Calu3 (cell line): Measurements from ENCODE around the gene KDM4B. TPM values are rescaled to one million over a fixed set of nuclear protein-coding genes. Genes with fewer than 3 reads are reported as not detected.

Source experiments
- BruUV-seq: library from RNA; stranded (reverse); fragments of 400-500 nt; replicated peaks from 2 replicates; lab custom pipeline; 2021; lab: Mats Ljungman, UMichigan
- CTCF ChIA-PET: fragments of 300-600 bp; sonication (Branson Sonifier 250); formaldehyde crosslinking; loops from one replicate; lab custom pipeline; 2022; ENCODE audit warnings: antibody characterized with exemption; lab: Charles Lee
- DNase-seq: peaks from one replicate; pipeline ENCODE4 v3.0.0; 2022
- H3K27ac Mint-ChIP-seq: one replicate; pipeline ENCODE4 v1.8.0; 2022; ENCODE audit warnings: mixed read lengths; ENCODE audit not compliant: unreplicated experiment
- H3K27me3 Mint-ChIP-seq: one replicate; pipeline ENCODE4 v1.8.0; 2022; ENCODE audit warnings: mixed read lengths; ENCODE audit not compliant: unreplicated experiment
- H3K36me3 Mint-ChIP-seq: one replicate; pipeline ENCODE4 v1.8.0; 2022; ENCODE audit warnings: mild to moderate bottlenecking, moderate library complexity, mixed read lengths; ENCODE audit not compliant: insufficient read depth, unreplicated experiment
- H3K4me1 Mint-ChIP-seq: one replicate; pipeline ENCODE4 v1.8.0; 2022; ENCODE audit warnings: mild to moderate bottlenecking, low read depth, mixed read lengths; ENCODE audit not compliant: unreplicated experiment
- H3K4me3 Mint-ChIP-seq: one replicate; pipeline ENCODE4 v1.8.0; 2022; ENCODE audit warnings: mild to moderate bottlenecking, low read depth, moderate library complexity, mixed read lengths; ENCODE audit not compliant: unreplicated experiment
- H3K9me3 Mint-ChIP-seq: one replicate; pipeline ENCODE4 v1.8.0; 2022; ENCODE audit warnings: low read depth, mixed read lengths; ENCODE audit not compliant: unreplicated experiment
- intact Hi-C: fragments of 100-400 bp; cut with micrococcal nuclease; formaldehyde crosslinking; loops from one replicate; pipeline ENCODE4 v1.10.0; 2022; ENCODE audit not compliant: unreplicated experiment
- total RNA-seq: library from RNA; stranded (reverse); gene quantifications from 2 replicates; pipeline ENCODE4 v1.2.3, GENCODE V29; 2022
- TF ChIP-seq, protein P1 (sequence below): fragments of 200-600 bp; IDR thresholded peaks from one replicate; pipeline ENCODE4 v1.8.0; 2022; ENCODE audit warnings: antibody characterized with exemption; ENCODE audit not compliant: unreplicated experiment

KDM4B gene
- total RNA-seq, 1 experiment from 2014 or later: 13.9 TPM

DNA sequence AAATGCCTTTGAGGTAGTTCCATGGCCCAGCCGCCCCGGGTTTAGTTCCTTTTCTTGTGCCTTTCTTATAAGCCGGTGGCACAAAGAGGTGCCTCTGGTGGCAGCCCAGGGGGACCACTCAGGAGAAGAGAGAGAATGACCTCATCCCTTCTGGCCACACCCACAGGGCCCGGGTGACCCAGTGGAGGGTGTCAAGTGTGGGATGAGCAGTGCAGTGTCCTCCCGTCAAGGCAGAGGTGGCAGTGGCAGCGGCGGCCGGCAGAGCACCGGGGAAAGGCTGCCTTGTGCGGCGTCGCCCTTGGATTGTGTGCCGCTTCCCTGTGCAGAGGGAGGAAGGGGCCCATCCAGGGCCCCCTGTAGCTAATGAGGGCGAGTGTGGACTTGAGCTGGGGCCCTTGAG is 47.9 kb downstream of the KDM4B start:
- DNase-seq: no peak
- no peaks in the 10 kb centered on the region for H3K4me1 Mint-ChIP-seq
- H3K9me3 Mint-ChIP-seq: no peaks in the 10 kb centered on the region
- no peaks in the 10 kb centered on the region for H3K27me3 Mint-ChIP-seq
- H3K4me3 Mint-ChIP-seq: no peak overlapping the region
- no peak overlapping the region for H3K27ac Mint-ChIP-seq
- BruUV-seq: no TSS peak
- intact Hi-C loops: no loop called here
- no peaks in the 10 kb centered on the region for H3K36me3 Mint-ChIP-seq
- TF ChIP-seq, protein P1, sequence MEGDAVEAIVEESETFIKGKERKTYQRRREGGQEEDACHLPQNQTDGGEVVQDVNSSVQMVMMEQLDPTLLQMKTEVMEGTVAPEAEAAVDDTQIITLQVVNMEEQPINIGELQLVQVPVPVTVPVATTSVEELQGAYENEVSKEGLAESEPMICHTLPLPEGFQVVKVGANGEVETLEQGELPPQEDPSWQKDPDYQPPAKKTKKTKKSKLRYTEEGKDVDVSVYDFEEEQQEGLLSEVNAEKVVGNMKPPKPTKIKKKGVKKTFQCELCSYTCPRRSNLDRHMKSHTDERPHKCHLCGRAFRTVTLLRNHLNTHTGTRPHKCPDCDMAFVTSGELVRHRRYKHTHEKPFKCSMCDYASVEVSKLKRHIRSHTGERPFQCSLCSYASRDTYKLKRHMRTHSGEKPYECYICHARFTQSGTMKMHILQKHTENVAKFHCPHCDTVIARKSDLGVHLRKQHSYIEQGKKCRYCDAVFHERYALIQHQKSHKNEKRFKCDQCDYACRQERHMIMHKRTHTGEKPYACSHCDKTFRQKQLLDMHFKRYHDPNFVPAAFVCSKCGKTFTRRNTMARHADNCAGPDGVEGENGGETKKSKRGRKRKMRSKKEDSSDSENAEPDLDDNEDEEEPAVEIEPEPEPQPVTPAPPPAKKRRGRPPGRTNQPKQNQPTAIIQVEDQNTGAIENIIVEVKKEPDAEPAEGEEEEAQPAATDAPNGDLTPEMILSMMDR: no peak
- CTCF ChIA-PET: no interaction called here

DNA sequence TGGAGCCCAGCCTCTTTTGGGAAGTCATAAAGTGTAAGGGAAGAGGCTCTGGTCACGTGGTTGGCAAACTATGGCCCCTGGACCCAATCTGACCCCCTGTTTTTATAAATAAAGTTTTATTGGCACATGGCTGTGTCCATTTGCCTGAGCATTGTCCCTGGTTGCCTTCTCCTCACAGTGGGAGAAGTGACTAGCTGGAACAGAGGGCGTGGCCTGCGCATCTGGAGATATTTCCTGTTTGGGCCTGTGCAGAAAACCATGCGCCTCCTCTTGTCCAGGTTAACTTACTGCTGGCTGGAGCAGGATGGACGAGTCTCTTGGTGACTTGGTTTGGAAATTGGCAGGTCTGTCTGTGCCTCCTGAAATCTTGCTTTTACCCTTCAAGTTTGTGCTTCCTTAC is 48.3 kb downstream of the KDM4B start:
- no TSS peak for BruUV-seq
- Mint-ChIP-seq H3K4me3 (no peak overlapping the region), H3K27me3 (no peaks in the 10 kb centered on the region), H3K9me3 (no peaks in the 10 kb centered on the region), H3K4me1 (no peaks in the 10 kb centered on the region), H3K27ac (no peak overlapping the region), H3K36me3 (no peaks in the 10 kb centered on the region)
- intact Hi-C loops: no loop called here
- TF ChIP-seq, protein P1: no peak
- DNase-seq: no peak
- CTCF ChIA-PET: no interaction called here

DNA sequence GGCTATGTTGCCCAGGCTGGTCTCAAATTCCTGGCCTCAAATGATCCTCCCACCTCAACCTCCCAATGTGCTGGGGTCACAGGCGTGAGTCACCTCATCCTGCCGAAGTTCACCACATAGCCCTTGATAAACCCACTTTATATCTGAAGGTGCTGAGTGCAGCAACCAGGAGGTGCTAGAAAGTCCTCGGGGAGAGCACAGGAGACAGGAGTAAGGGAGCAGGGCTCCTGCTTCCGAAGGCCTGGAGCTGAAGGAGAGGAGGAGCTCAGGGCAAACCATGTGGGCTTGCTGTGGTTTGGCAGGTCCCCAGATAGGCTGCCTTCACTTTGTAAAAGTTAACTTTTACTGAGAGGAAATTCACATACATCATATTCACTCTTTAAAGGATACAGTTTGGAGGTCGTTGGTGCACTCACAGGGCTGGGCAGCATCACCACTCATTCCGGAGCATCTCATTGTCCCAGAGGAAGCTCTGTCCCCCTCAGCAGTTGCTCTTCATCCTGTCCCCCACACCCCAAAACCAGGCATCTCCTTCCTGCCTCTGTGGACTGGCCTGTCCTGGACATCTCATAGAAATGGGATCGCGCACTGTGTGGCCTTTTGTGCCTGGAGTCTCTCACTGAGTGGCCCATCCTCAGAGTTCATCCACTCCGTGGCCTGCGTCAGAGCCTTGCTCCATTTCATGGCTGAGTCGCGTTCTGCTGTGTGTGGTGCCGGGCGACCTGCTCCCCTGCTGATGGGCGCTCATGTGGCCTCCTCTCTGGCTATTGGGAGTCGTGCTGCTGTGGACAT is 49.5 kb downstream of the KDM4B start:
- H3K4me3 Mint-ChIP-seq: no peak overlapping the region
- intact Hi-C loops: no loop called here
- TF ChIP-seq, protein P1: no peak
- no peaks in the 10 kb centered on the region for H3K4me1 Mint-ChIP-seq
- no peaks in the 10 kb centered on the region for H3K36me3 Mint-ChIP-seq
- no TSS peak for BruUV-seq
- CTCF ChIA-PET: interaction anchor here (1.1 kb wide), 1 partner anchor 107 kb away, joined by 5 read pairs; no protein-coding TSS in a partner anchor
- no peak overlapping the region for H3K27ac Mint-ChIP-seq
- DNase-seq: no peak
- no peaks in the 10 kb centered on the region for H3K9me3 Mint-ChIP-seq
- no peaks in the 10 kb centered on the region for H3K27me3 Mint-ChIP-seq

DNA sequence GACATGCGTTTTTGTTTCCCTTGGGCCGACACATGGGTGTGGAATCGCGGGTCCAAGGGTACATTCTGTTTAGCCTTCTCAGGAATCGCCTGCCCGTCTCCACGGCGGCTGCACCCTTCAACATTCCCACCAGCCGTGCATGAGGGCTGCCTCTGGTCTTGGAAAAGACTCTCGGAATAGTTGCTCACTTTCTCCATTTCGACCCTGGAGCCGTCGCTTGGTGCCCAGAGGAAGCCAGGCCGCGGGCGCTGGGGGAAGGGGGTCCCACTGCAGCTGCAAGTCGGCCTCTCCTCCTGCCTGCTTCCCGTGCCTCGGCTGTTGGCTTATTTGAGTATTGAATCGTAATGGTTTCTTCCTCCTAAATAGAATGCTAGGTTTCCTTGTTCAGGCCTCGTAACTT is 51.5 kb downstream of the KDM4B start:
- BruUV-seq: no TSS peak
- H3K27ac Mint-ChIP-seq: no peak overlapping the region

More for the DNA sequence above, 51.5 kb downstream of the KDM4B start:
- no peaks in the 10 kb centered on the region for H3K36me3 Mint-ChIP-seq
- no peaks in the 10 kb centered on the region for H3K9me3 Mint-ChIP-seq
- H3K27me3 Mint-ChIP-seq: no peaks in the 10 kb centered on the region
- no peak overlapping the region for H3K4me3 Mint-ChIP-seq
- CTCF ChIA-PET: no interaction called here
- TF ChIP-seq, protein P1: no peak
- intact Hi-C loops: no loop called here
- no peak for DNase-seq
- H3K4me1 Mint-ChIP-seq: no peaks in the 10 kb centered on the region
